HepG2 (cell line): Measurements from ENCODE around the gene VPS9D1. TPM values are rescaled to one million over a fixed set of nuclear protein-coding genes. Genes with fewer than 3 reads are reported as not detected.

ENCODE experiments used
- CHCHD3 ChIP-seq: sonication (generic); formaldehyde crosslinking; IDR thresholded peaks from 2 replicates; pipeline ENCODE4 v1.8.0; 2022; ENCODE audit warnings: mild to moderate bottlenecking, missing genetic modification reagents, moderate library complexity
- FOXK2 ChIP-seq: fragments of 450-650 bp; IDR thresholded peaks from 2 replicates; pipeline ENCODE4 v1.6.1; 2016
- GLI4 ChIP-seq: sonication (generic); formaldehyde crosslinking; IDR thresholded peaks from 2 replicates; pipeline ENCODE4 v1.5.1; 2020; ENCODE audit warnings: missing genetic modification reagents, mild to moderate bottlenecking, moderate library complexity, borderline replicate concordance
- GZF1 ChIP-seq: sonication (generic); formaldehyde crosslinking; IDR thresholded peaks from 2 replicates; pipeline ENCODE4 v1.5.1; 2020; ENCODE audit warnings: mild to moderate bottlenecking, missing genetic modification reagents
- HOXA5 ChIP-seq: sonication (generic); formaldehyde crosslinking; IDR thresholded peaks from 2 replicates; pipeline ENCODE4 v1.4.0; 2020; ENCODE audit warnings: missing genetic modification reagents
- HOXD1 ChIP-seq: sonication (generic); formaldehyde crosslinking; IDR thresholded peaks from 2 replicates; pipeline ENCODE4 v1.5.0; 2020; ENCODE audit warnings: missing genetic modification reagents
- MTA3 ChIP-seq: sonication (generic); formaldehyde crosslinking; IDR thresholded peaks from 2 replicates; pipeline ENCODE4 v1.4.0; 2020; ENCODE audit warnings: missing genetic modification reagents
- NONO ChIP-seq, 2 experiments: fragments of 450-650 bp in 1 of 2; sonication (generic) in 1 of 2; formaldehyde crosslinking in 1 of 2; IDR thresholded peaks in 1 of 2; conservative IDR thresholded peaks in 1 of 2; 2 replicates each; pipeline versions ENCODE4 v1.6.1 to v1.8.0; 2017 to 2022; ENCODE audit warnings: mild to moderate bottlenecking in 1 of 2, missing genetic modification reagents in 1 of 2, moderate library complexity in 1 of 2
- PLRG1 ChIP-seq: fragments of 450-650 bp; conservative IDR thresholded peaks from 2 replicates; pipeline ENCODE4 v1.6.1; 2016
- SMC3 ChIP-seq: IDR thresholded peaks from 2 replicates; pipeline ENCODE4 v1.6.1; 2011; ENCODE audit warnings: low read length, improper control_type of control experiment
- TCF7L2 ChIP-seq: IDR thresholded peaks from 2 replicates; pipeline ENCODE4 v1.6.1; 2011; ENCODE audit warnings: mild to moderate bottlenecking, low read depth, low read length, moderate library complexity
- TEAD3 ChIP-seq: optimal IDR thresholded peaks from 2 replicates; pipeline ENCODE3; 2016; ENCODE audit warnings: borderline replicate concordance
- XRCC5 ChIP-seq: fragments of 200-400 bp; formaldehyde crosslinking; optimal IDR thresholded peaks from 2 replicates; pipeline ENCODE3; 2017; ENCODE audit warnings: mild to moderate bottlenecking, low read length
- YEATS4 ChIP-seq: sonication (generic); formaldehyde crosslinking; IDR thresholded peaks from 2 replicates; pipeline ENCODE4 v1.4.0; 2020; ENCODE audit warnings: missing genetic modification reagents, borderline replicate concordance
- ZNF10 ChIP-seq: sonication (generic); formaldehyde crosslinking; IDR thresholded peaks from 2 replicates; pipeline ENCODE4 v1.4.0; 2020; ENCODE audit warnings: mild to moderate bottlenecking, low read depth, missing genetic modification reagents, borderline replicate concordance
- ZNF12 ChIP-seq: sonication (generic); formaldehyde crosslinking; IDR thresholded peaks from 2 replicates; pipeline ENCODE4 v1.5.0; 2020; ENCODE audit warnings: missing genetic modification reagents
- ZNF124 ChIP-seq: sonication (generic); formaldehyde crosslinking; IDR thresholded peaks from 2 replicates; pipeline ENCODE4 v1.4.0; 2020; ENCODE audit warnings: missing genetic modification reagents
- ZNF160 ChIP-seq: sonication (generic); formaldehyde crosslinking; IDR thresholded peaks from 2 replicates; pipeline ENCODE4 v1.8.0; 2022; ENCODE audit warnings: mild to moderate bottlenecking, inconsistent platforms, missing genetic modification reagents
- ZNF274 ChIP-seq: sonication (generic); formaldehyde crosslinking; IDR thresholded peaks from 2 replicates; pipeline ENCODE4 v1.5.1; 2020; ENCODE audit warnings: mild to moderate bottlenecking, missing genetic modification reagents
- ZNF451 ChIP-seq: sonication (generic); formaldehyde crosslinking; IDR thresholded peaks from 2 replicates; pipeline ENCODE4 v1.5.0; 2020; ENCODE audit warnings: mild to moderate bottlenecking, missing genetic modification reagents
- ZNF615 ChIP-seq: sonication (generic); formaldehyde crosslinking; IDR thresholded peaks from 2 replicates; pipeline ENCODE4 v1.5.0; 2020; ENCODE audit warnings: mild to moderate bottlenecking, missing genetic modification reagents, borderline replicate concordance
- ZNF652 ChIP-seq: IDR thresholded peaks from 2 replicates; pipeline ENCODE4 v1.6.1; 2016; ENCODE audit warnings: low read depth, borderline replicate concordance
- ZNF792 ChIP-seq: IDR thresholded peaks from 2 replicates; pipeline ENCODE4 v1.6.1; 2016
- polyA plus RNA-seq, 8 experiments: library from polyadenylated mRNA; depleted of rRNA in 3 of 8; stranded (reverse) in 7 of 8; unstranded in 1 of 8; fragments of >200 nt; fragmentation: Illumina TruSeq in 4 of 8; extraction: Trizol in 4 of 8; gene quantifications; 2 replicates each; pipeline versions ENCODE4 v1.2.1 to v1.2.3, GENCODE V29; 2011 to 2016; ENCODE audit warnings: low read depth in 4 of 8, missing spikeins in 1 of 8, mixed read lengths in 1 of 8; ENCODE audit not compliant: insufficient read depth in 1 of 8
- total RNA-seq, 5 experiments: library from RNA; depleted of rRNA; stranded (reverse); fragments of >200 nt; fragmentation: Illumina TruSeq; extraction: Trizol; gene quantifications; 2 replicates each; pipeline ENCODE4 v1.2.3, GENCODE V29; 2016; ENCODE audit warnings: low read depth in 1 of 5
- TF ChIP-seq, protein P1 (sequence below): sonication (generic); formaldehyde crosslinking; IDR thresholded peaks from 2 replicates; pipeline ENCODE4 v1.4.0; 2020; ENCODE audit warnings: mild to moderate bottlenecking, low read depth, missing genetic modification reagents
- TF ChIP-seq, protein P2 (sequence below): IDR thresholded peaks from 2 replicates; pipeline ENCODE4 v1.6.1; 2016
- TF ChIP-seq, protein P3 (sequence below): sonication (generic); formaldehyde crosslinking; IDR thresholded peaks from 2 replicates; pipeline ENCODE4 v1.4.0; 2020; ENCODE audit warnings: mild to moderate bottlenecking, missing genetic modification reagents

The VPS9D1 gene
- total and polyA plus RNA-seq, 2 of the 13 experiments (the other 11 are each of a cell fraction or from before 2014, with no cell fraction given), result 10.1 to 13.2 TPM

DNA sequence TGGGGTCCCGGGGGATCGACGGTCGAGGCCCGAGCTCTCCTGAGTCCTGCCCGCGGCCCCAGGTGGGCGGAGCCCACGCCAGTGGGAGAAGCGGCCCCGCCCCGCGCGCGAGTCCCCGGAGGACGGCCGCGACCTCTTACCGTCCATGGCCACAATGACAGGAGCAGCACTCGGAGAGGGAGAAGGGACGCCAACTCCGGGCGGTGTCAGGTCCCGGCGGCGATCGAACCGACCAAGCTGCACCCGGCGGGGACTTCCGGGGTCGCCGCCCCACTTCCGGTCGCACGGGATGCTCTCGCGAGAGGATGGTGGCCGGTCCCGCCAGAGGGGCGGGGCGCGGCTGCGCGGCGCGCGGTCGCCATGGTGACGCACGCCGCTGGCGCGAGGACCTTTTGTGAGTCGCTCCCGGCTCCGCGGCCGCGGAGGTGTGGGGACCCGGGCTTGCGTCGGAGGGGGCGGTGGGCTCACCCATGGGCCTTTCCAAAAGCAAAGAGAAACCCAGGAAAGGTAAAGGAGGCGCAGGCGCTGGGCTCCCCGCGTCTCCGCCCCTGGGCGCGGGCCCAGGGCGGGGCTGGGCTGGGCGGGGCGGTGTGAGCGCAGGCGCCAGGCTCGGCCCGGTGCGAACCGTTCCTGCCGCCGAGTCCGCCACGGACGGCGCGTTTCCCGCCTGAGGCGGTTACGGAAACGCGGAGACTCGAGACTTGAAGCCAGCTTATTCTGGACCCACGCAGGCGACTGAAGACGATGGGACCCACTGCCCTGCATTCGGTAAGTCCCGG, 63.1 kb downstream of the VPS9D1 start, which contains the start of the genes CHMP1A and SPATA33 (continued):
- TF ChIP-seq SMC3 (no peak), ZNF160 (CRISPR knock-in tag) (peak; percentile 75; the same call in 1 of the 2 replicates), CHCHD3 (CRISPR knock-in tag) (peak; percentile 71; the same call in 1 of the 2 replicates), HOXA5 (CRISPR knock-in tag) (peak; percentile 65; the same call in 1 of the 2 replicates), TCF7L2 (no peak), FOXK2 (no peak), MTA3 (no peak), ZNF652 (CRISPR knock-in tag) (no peak), ZNF274 (CRISPR knock-in tag) (peak; percentile 73), ZNF615 (CRISPR knock-in tag) (no peak), ZNF792 (CRISPR knock-in tag) (peak; percentile 67), YEATS4 (CRISPR knock-in tag) (peak; percentile 83), ZNF12 (peak; percentile 34; the same call in 1 of the 2 replicates), ZNF124 (CRISPR knock-in tag) (peak; percentile 79), HOXD1 (CRISPR knock-in tag) (peak; percentile 84; the same call in 1 of the 2 replicates), ZNF10 (CRISPR knock-in tag) (no peak), TEAD3 (CRISPR knock-in tag) (peak; percentile 55), NONO (IDR thresholded peaks at IDR 0.05) (no peak), NONO (CRISPR knock-in tag; conservative IDR thresholded peaks at IDR 0.05) (peak; percentile 85), XRCC5 (peak; percentile 18), PLRG1 (no peak), GZF1 (no peak), GLI4 (CRISPR knock-in tag) (0 out of 2 replicates have a peak, but pooled peaks have one; percentile 46), ZNF451 (CRISPR knock-in tag) (peak; percentile 85; the same call in 1 of the 2 replicates)
- TF ChIP-seq, protein P1, sequence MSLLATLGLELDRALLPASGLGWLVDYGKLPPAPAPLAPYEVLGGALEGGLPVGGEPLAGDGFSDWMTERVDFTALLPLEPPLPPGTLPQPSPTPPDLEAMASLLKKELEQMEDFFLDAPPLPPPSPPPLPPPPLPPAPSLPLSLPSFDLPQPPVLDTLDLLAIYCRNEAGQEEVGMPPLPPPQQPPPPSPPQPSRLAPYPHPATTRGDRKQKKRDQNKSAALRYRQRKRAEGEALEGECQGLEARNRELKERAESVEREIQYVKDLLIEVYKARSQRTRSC (CRISPR knock-in tag), result peak; percentile 36; the same call in 1 of the 2 replicates
- TF ChIP-seq, protein P2, sequence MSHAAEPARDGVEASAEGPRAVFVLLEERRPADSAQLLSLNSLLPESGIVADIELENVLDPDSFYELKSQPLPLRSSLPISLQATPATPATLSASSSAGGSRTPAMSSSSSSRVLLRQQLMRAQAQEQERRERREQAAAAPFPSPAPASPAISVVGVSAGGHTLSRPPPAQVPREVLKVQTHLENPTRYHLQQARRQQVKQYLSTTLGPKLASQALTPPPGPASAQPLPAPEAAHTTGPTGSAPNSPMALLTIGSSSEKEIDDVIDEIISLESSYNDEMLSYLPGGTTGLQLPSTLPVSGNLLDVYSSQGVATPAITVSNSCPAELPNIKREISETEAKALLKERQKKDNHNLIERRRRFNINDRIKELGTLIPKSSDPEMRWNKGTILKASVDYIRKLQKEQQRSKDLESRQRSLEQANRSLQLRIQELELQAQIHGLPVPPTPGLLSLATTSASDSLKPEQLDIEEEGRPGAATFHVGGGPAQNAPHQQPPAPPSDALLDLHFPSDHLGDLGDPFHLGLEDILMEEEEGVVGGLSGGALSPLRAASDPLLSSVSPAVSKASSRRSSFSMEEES (CRISPR knock-in tag), result peak; percentile 56; the same call in 1 of the 2 replicates
- TF ChIP-seq, protein P3, sequence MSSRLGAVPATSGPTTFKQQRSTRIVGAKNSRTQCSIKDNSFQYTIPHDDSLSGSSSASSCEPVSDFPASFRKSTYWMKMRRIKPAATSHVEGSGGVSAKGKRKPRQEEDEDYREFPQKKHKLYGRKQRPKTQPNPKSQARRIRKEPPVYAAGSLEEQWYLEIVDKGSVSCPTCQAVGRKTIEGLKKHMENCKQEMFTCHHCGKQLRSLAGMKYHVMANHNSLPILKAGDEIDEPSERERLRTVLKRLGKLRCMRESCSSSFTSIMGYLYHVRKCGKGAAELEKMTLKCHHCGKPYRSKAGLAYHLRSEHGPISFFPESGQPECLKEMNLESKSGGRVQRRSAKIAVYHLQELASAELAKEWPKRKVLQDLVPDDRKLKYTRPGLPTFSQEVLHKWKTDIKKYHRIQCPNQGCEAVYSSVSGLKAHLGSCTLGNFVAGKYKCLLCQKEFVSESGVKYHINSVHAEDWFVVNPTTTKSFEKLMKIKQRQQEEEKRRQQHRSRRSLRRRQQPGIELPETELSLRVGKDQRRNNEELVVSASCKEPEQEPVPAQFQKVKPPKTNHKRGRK (CRISPR knock-in tag), result no peak
